HG03025 (cell line): Measurements from ENCODE around the gene GLI3.

ENCODE experiments used
- ATAC-seq: cut with Tn5 transposase; IDR thresholded peaks from one replicate; pipeline ENCODE4 v1.9.1; 2021; ENCODE audit warnings: mild to moderate bottlenecking, moderate library complexity; ENCODE audit not compliant: unreplicated experiment, low FRiP score

GLI3 gene

DNA sequence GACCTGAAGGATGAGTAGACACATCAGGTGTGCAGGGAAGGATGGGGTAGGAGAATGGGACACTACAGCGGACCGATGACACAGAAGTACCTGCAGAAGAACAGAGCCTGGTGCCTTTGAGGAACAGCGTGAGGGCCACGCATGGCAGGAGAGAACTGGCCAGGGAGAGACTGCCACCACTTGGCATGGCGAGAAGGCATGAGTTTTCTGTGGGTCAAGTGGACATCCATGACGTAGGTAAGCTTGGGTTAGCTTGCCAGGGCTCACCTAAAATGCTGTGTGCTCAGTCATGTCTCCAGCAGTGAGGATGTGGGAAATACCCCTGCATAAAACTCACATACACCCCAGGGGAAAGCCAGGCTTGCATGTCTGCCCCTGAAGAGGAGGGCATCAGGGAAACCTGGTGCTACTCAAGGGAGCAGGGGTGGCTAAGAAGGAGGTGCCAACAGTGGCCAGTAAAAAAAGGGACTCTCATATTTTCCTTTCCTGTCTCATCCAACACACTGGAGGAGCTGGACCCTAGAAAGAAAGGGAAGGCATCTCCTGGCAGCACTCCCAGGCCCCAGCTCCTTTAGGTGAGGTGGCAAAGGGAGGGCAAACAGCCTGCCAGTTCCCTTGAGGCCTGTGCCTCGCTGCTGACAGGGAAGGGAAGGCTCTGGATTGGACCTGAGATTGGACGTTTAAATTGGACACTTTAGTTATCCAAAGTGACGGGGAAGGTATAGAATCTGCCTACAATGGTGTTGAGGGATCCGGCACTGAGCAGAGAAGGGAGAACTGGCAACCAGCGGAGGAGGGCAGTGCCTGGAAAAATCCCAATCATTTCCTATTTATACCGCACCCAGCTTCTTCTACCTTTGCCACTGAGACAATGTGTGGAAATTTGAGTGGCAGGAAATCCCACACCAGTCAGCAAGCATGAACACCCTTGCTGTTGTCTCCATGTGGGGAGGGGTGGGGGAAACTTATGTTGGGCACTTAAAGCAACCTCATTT, 255.7 kb downstream of the GLI3 start:
- no peak for ATAC-seq

GRCh38 chr7:41979834-41980307, 257.1 kb downstream of the GLI3 start:
- no peak for ATAC-seq

DNA sequence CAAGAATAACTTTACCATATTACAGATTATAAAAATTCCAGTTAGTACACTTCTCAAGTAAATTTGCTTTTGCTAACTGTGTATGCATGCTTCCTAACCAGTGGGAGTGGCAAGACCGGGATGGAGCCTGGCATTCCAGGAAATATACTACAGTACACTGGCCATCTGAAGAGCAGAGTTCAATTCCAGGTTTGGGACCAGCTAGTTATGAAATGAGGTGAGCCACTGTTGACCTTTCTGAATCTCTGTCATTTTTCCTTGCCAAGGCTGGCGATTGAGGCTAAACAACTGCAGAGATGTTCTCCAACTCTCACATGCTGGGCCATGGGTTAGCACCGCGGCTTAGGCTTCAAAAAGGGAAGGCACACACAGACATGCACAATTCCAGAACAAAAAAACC, 258.2 kb downstream of the GLI3 start:
- ATAC-seq: no peak

DNA sequence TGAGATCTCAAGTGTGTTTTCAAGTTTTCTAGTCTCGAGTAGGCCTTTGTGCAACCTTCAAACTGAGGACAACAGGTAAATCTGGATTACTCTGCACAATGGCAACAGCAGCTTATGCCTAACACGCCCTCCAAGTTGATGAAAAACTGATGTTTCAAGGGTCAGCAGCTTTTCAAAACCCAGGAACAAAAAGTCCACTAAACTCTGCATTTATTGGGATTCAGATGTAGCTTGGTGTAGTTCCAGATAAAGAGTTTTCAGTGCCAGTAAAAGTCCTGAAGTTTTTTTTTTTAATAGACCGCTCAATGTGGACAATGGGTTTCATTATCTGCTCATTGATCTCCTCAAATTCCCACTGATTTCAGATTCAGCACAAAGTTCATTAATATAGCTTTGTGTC, 259.3 kb downstream of the GLI3 start:
- ATAC-seq: no peak

- ATAC-seq: no peak
Measured at GRCh38 chr7:41977151-41977651, 259.8 kb downstream of the GLI3 start.

DNA sequence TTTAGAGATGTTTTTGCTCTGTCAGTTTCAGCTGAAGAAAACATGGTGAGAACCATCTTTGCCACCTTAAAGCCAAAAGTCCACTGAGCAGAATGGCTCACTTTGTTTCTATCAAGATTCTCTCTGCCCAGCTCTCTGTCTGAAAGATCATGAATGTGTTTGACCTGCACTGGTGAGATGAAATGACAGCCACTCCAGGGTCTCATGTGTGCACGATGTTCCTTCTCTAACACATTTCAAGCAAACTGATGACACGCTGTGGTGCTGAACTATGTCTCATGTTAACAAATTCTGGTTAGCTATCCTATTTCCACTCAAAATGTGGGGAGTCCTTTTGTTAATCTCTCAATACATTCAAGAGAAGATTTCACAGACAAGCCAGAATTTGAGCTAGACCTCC, 260.6 kb downstream of the GLI3 start:
- ATAC-seq: no peak

DNA sequence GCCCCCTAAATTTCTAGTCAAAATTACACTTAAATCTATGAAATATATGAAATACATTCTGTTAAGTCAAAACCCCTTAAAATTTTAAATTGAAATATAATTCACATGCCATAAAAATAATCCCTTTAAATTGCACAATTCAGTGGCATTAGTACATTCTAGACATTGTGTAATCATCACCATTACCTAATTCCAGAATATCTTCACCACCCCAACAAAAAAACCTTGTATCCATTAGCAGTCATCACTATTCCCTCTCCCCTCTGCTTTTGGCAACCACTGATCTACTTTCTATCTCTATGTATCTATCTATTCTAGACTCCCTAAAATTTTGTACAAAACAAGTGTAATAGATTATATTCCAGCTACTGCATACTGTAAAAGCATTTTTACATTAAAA, 261.2 kb downstream of the GLI3 start:
- ATAC-seq: no peak

DNA sequence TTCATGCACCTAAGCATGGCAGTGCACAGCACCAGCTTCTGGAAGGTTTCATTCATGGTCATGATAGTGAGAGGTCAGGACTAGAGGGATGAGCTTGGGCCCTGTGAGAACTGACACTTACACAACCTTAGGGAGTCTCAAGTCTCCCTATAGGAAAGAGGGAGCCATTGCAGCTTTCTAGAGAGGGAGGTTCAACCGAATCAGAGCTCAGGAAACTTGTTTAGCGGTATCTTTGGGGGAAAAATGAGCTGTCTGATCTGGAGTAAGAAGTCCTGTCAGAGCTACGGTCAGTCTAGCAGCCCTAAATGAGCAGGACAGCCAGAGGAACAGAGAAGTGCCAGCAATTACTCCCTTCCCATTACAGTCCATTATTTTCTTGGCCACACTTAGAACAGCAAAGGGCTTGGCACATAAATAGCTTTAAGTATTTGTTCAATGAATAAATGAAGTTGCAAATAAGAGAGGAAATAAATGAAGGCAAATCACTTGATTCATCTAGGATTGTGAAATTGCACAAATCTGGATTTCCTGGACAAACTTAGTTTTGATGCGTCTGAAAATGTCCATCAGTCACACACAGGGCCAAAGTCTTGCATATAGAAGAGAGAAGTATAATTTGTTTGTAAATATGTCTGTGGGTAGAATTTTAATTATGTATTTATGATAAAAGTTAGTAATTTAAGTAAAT, 262.0 kb downstream of the GLI3 start:
- ATAC-seq: no peak

DNA sequence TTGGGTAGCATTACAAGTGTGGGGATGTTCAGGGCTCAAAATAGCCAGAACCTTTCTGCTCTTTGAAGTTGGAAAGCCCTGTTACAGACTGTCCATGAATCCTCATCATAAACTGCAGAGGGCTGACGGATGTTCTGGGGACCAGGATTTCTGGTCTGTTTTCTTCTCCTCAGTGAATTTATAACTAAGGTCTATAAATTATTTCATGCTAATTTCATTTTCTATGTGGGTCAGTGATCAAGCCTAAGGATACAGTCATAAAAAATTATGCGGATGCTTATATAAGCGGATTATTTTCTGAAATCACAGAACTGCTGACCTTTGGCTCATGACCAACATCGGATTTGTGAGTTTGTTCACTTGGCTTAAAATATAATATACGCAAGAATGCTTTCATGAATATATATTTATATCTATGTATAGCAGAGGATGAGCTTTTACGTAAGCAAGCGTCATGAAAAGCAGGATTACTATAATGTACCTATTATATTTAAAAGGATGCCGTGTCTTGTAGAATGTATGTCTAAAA, 263.7 kb downstream of the GLI3 start:
- ATAC-seq: no peak

DNA sequence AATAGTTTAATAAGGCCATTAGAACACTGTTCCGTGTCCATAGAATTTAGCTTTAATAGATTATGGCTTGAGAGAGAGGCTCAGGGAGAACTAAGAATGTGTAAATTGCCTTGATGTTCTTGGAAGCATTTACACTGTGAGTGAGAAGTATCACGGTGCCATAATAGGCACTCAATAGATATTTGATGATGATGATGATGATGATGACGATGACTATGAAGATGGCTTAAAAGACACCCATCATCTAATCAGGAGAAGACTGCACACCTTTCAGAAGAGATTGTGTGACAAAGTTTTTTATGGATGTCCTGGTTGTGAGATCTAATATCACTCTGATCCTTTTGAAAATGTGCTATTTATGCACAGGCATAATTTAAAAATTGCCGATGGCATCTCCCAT, 264.2 kb downstream of the GLI3 start:
- no peak for ATAC-seq

- ATAC-seq: no peak
Measured at GRCh38 chr7:41972270-41972669, 264.7 kb downstream of the GLI3 start.

GRCh38 chr7:41971640-41972187, 265.3 kb downstream of the GLI3 start:
- ATAC-seq: no peak

DNA sequence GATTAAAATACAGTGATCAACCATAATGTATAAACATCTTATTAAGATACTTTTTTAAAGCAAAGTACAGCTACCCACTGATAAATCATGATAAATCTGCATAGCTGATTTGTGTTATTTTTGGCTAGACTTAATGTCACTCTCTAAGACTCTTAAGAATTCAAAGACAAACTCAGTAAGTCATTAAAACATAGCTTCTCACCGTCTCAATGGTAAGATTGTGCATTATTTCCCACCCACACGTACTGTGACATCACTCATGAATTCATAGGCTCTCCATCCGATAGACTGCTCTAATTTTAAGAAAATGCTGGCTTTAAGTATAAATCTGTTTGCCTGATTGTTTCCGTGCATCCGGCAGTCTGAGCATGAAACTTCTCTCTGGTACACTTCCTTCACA, 266.1 kb downstream of the GLI3 start:
- ATAC-seq: no peak

- ATAC-seq: no peak
Measured at GRCh38 chr7:41969561-41970105, 267.4 kb downstream of the GLI3 start.

DNA sequence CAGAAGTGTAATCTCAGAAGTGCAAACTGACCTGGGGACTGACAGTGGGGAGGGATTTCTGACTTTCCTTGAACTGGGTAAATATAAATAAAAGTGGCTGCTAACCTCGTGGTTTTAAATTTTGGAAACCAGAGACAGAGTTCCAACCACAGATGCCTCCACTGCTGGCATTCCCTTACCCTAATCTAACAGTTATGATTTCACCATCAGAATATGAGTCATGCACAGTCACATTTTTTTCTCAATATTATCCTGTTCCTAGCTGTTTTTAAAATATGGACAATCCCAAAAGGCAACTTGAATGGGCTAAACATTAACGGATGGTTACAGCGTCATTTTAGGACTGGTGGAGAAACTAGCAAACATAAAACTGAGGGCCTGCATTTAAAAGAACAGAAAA, 269.9 kb downstream of the GLI3 start:
- no peak for ATAC-seq

GRCh38 chr7:41965951-41966505, 271.0 kb downstream of the GLI3 start:
- no peak for ATAC-seq

DNA sequence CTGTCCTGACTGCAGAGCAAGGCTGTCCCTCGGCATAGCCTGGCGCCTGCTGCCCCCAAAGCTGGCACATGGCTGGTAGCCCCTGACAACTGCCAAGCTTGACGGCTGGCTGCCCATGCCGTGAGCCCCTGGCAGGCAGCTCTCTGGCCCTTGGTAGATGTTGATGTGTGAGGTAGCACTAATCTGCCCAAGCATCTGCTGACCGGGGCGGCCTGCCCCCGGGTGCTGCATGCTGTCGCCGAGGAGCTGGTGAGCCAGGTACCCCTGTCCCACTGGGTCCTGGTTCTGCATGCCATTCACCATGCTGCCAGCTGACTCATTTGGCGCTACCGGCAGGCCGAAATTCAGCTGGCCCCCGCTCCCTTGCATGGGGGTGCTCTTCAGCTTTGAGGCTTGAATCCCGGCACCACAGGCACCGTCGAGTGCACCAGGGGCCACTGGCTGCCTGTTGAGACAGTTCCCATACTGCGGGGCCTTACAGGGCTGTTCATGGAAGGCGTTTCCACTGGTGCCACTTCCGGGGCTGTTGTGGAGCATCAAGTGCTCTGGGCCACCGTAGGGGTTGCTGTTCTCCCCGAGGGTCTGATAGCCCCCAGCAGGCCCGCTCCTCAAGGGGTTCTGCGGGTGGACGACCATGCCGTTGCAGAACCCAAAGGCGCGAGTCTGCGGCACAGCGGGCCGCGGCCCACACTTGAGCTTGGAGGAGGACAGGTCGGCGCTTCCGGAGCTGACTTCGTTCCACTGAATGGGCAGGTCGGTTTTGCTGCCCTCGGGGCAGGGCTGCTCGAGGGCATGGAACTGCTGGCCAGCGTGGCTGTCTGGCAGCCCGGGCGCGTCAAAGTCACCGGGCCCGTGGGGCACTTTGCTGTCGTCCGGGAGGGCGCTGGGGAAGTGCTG, 271.9 kb downstream of the GLI3 start:
- no peak for ATAC-seq

DNA sequence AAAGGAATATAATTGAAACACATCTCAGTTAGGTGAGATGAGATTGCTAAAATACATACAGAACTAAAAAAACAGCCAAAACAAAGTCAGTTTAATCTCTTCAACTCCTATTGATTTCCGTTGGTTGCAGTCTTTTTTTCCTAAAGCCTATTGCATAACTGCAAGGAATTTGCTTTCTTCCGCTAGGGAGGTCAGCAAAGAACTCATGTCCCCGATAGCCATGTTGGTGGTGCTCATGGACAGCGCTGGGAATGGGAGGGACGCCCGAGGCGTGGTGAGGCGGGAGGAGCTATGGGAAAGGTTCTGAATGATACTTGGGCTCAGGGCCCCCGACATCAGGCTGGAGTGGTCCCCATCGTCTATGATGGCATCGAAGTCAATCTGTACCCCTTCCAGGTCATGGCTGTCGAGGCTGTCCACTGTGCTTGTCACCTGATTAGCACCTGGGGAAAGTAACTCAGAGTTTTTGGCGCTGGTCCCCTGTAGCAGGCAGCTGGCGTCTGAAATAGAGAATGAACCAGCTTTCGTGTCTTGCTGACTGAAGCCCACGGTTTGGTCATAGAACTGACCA, 272.7 kb downstream of the GLI3 start:
- no peak for ATAC-seq

- no peak for ATAC-seq
Measured at GRCh38 chr7:41956705-41957104, 280.3 kb downstream of the GLI3 start.
